HG02623 (cell line): ENCODE results near the gene THBS1.

Experiments
- ATAC-seq: cut with Tn5 transposase; IDR thresholded peaks from one replicate; pipeline ENCODE4 v1.9.1; 2021; ENCODE audit warnings: moderate library complexity; ENCODE audit not compliant: unreplicated experiment

Gene THBS1

GRCh38 chr15:39573287-39573686, 7.6 kb upstream of the THBS1 start:
- no peak for ATAC-seq

GRCh38 chr15:39573844-39574243, 7.0 kb upstream of the THBS1 start:
- no peak for ATAC-seq

- no peak for ATAC-seq
These were observed 6.5 kb upstream of the THBS1 start for GRCh38 chr15:39574427-39574826.

- no peak for ATAC-seq
These were observed 5.7 kb upstream of the THBS1 start for GRCh38 chr15:39575180-39575579.

- ATAC-seq, result no peak
These were observed 1.9 kb upstream of the THBS1 start for GRCh38 chr15:39578851-39579486.

- no peak for ATAC-seq
These were observed 1.3 kb upstream of the THBS1 start for GRCh38 chr15:39579487-39580116.

- peak; percentile 75 for ATAC-seq
These were observed 778 bp upstream of the THBS1 start for GRCh38 chr15:39580117-39580484.

GRCh38 chr15:39581242-39581792, 438 bp downstream of the THBS1 start:
- ATAC-seq, result no peak

GRCh38 chr15:39581793-39582285, 960 bp downstream of the THBS1 start:
- no peak for ATAC-seq

GRCh38 chr15:39582286-39582976, 1.6 kb downstream of the THBS1 start:
- no peak for ATAC-seq

- ATAC-seq, result no peak
These were observed 2.2 kb downstream of the THBS1 start for GRCh38 chr15:39582977-39583595.

- ATAC-seq, result no peak
These were observed 2.9 kb downstream of the THBS1 start for GRCh38 chr15:39583596-39584265.

- ATAC-seq, result no peak
These were observed 3.4 kb downstream of the THBS1 start for GRCh38 chr15:39584266-39584659.

GRCh38 chr15:39584662-39585388, 3.9 kb downstream of the THBS1 start:
- ATAC-seq, result no peak

GRCh38 chr15:39585389-39585841, 4.5 kb downstream of the THBS1 start:
- no peak for ATAC-seq

- no peak for ATAC-seq
These were observed 5.0 kb downstream of the THBS1 start for GRCh38 chr15:39585871-39586301.

- no peak for ATAC-seq
These were observed 5.7 kb downstream of the THBS1 start for GRCh38 chr15:39586387-39587095.

GRCh38 chr15:39587096-39587721, 6.3 kb downstream of the THBS1 start:
- no peak for ATAC-seq
